RWPE2 (cell line): ENCODE results near the gene HBQ1.
A peak's percentile ranks its signal among the peaks of the same experiment; 100 is the strongest.
"Not testable (repeated sequence)": the region's sequence is repeated elsewhere in the genome, so short reads cannot be mapped to it uniquely, and the experiment has no call there.

Experiments used
- ATAC-seq: fragments of 200-7000 bp; cut with Tn5 transposase; 3 replicates; pipeline ENCODE4 v1.9.1; 2021; ENCODE audit warnings: low read depth
- DNase-seq: peaks from one replicate; pipeline ENCODE4 v3.0.0-alpha.2; 2020; ENCODE audit warnings: low spot score
- H3K27ac ChIP-seq: fragments of 450-650 bp; 2 replicates; pipeline ENCODE4 v1.5.1; 2017; ENCODE audit warnings: mild to moderate bottlenecking; ENCODE audit not compliant: poor library complexity, severe bottlenecking
- H3K27me3 ChIP-seq: fragments of 250-450 bp; sonication (Bioruptor Pico); 2 replicates; pipeline ENCODE4 v1.5.1; 2021; ENCODE audit warnings: mild to moderate bottlenecking, moderate library complexity; ENCODE audit not compliant: insufficient read depth, poor library complexity, severe bottlenecking
- H3K36me3 ChIP-seq: fragments of 250-450 bp; sonication (Bioruptor Pico); 2 replicates; pipeline ENCODE4 v1.5.1; 2020; ENCODE audit warnings: low read depth, mild to moderate bottlenecking, moderate library complexity
- H3K4me1 ChIP-seq: fragments of 250-450 bp; sonication (Bioruptor Pico); 2 replicates; pipeline ENCODE4 v1.5.1; 2021; ENCODE audit warnings: mild to moderate bottlenecking, moderate library complexity; ENCODE audit not compliant: insufficient read depth, poor library complexity, severe bottlenecking
- H3K4me3 ChIP-seq: fragments of 250-450 bp; sonication (Bioruptor Pico); 2 replicates; pipeline ENCODE4 v1.5.1; 2021; ENCODE audit warnings: mild to moderate bottlenecking, moderate library complexity; ENCODE audit not compliant: severe bottlenecking
- H3K9me3 ChIP-seq: fragments of 250-450 bp; sonication (Bioruptor Pico); 2 replicates; pipeline ENCODE4 v1.5.1; 2021; ENCODE audit warnings: mild to moderate bottlenecking, moderate library complexity; ENCODE audit not compliant: severe bottlenecking
- CTCF ChIP-seq: fragments of 450-650 bp; IDR thresholded peaks from one replicate; pipeline ENCODE4 v1.5.1; 2017; ENCODE audit warnings: mild to moderate bottlenecking, moderate library complexity; ENCODE audit not compliant: poor library complexity, severe bottlenecking

HBQ1 gene

GRCh38 chr16:162271-162991 is 17.8 kb upstream of the HBQ1 start:
- DNase-seq (no peak), ATAC-seq (no peak)
- Histone ChIP-seq H3K4me3 (no peak overlapping the region), H3K27me3 (peaks cover 26% of the 10 kb centered on the region), H3K4me1 (no peaks in the 10 kb centered on the region), H3K27ac (no peak overlapping the region), H3K9me3 (no peaks in the 10 kb centered on the region), H3K36me3 (no peaks in the 10 kb centered on the region)
- TF ChIP-seq CTCF, result no peak

- not testable (repeated sequence) for H3K27ac ChIP-seq, DNase-seq, H3K36me3 ChIP-seq, ATAC-seq, H3K4me3 ChIP-seq, H3K9me3 ChIP-seq, H3K4me1 ChIP-seq
- peaks cover 33% of the 10 kb centered on the region for H3K27me3 ChIP-seq
Measured at GRCh38 chr16:163139-163538, 17.1 kb upstream of the HBQ1 start.

- peak; percentile 22; the same call in 2 of the 3 replicates for ATAC-seq
- DNase-seq, H3K9me3 ChIP-seq, H3K4me1 ChIP-seq, H3K36me3 ChIP-seq, H3K27ac ChIP-seq, H3K4me3 ChIP-seq: not testable (repeated sequence)
- H3K27me3 ChIP-seq, result peaks cover 36% of the 10 kb centered on the region
Measured at GRCh38 chr16:163696-164095, 16.6 kb upstream of the HBQ1 start.

GRCh38 chr16:164134-164823 is 16.0 kb upstream of the HBQ1 start:
- not testable (repeated sequence) for DNase-seq

GRCh38 chr16:164827-165538 is 15.3 kb upstream of the HBQ1 start:
- Histone ChIP-seq H3K4me3 (no peak overlapping the region), H3K27me3 (peaks cover 36% of the 10 kb centered on the region), H3K36me3 (no peaks in the 10 kb centered on the region), H3K9me3 (no peaks in the 10 kb centered on the region), H3K4me1 (no peaks in the 10 kb centered on the region), H3K27ac (no peak overlapping the region)
- DNase-seq (no peak), ATAC-seq (no peak)
- no peak for TF ChIP-seq CTCF

More at GRCh38 chr16:164134-164823, 16.0 kb upstream of the HBQ1 start:
- not testable (repeated sequence) for H3K27ac ChIP-seq, ATAC-seq, H3K9me3 ChIP-seq, H3K4me3 ChIP-seq, H3K36me3 ChIP-seq, H3K4me1 ChIP-seq
- H3K27me3 ChIP-seq, result peaks cover 36% of the 10 kb centered on the region

GRCh38 chr16:165539-166374 is 14.5 kb upstream of the HBQ1 start, which contains the start of gene HBM:
HBM (plus strand) TSS chr16:165978; CDS start chr16:165998, 20 bp downstream.
- ATAC-seq (no peak), DNase-seq (no peak)
- Histone ChIP-seq H3K4me3 (no peak within 1 kb of the TSS), H3K27me3 (peaks cover 43% of the 10 kb centered on the region), H3K4me1 (no peaks in the 10 kb centered on the region), H3K36me3 (no peaks in the 10 kb centered on the region), H3K27ac (no peak within 1 kb of the TSS), H3K9me3 (no peaks in the 10 kb centered on the region)
- TF ChIP-seq CTCF, result no peak
